ENCODE results near the gene THAP4.
"Not testable (repeated sequence)": the region's sequence is repeated elsewhere in the genome, so short reads cannot be mapped to it uniquely, and the experiment has no call there.

THAP4 gene

GRCh38 chr2:241577413-241578122 lies 59.4 kb downstream of the THAP4 start:
- no peak for DNase-seq

- DNase-seq, result no peak
Measured at GRCh38 chr2:241576293-241576654, 60.7 kb downstream of the THAP4 start.

GRCh38 chr2:241575624-241576292 lies 61.2 kb downstream of the THAP4 start:
- no peak for DNase-seq

- no peak for DNase-seq
Measured at GRCh38 chr2:241574911-241575623, 61.9 kb downstream of the THAP4 start.

GRCh38 chr2:241573741-241574140 lies 63.2 kb downstream of the THAP4 start:
- DNase-seq, result no peak

GRCh38 chr2:241572915-241573651 lies 63.9 kb downstream of the THAP4 start:
- DNase-seq, result not testable (repeated sequence)

GRCh38 chr2:241571821-241572620 lies 64.9 kb downstream of the THAP4 start:
- no peak for DNase-seq

GRCh38 chr2:241570961-241571581 lies 65.9 kb downstream of the THAP4 start:
- no peak for DNase-seq

- DNase-seq, result no peak
Measured at GRCh38 chr2:241569831-241570281, 67.1 kb downstream of the THAP4 start.

GRCh38 chr2:241568726-241569125 lies 68.2 kb downstream of the THAP4 start:
- DNase-seq, result no peak

GRCh38 chr2:241567776-241568175 lies 69.2 kb downstream of the THAP4 start:
- DNase-seq, result no peak

- DNase-seq, result not testable (repeated sequence)
Measured at GRCh38 chr2:241567266-241567665, 69.7 kb downstream of the THAP4 start.

GRCh38 chr2:241566468-241566867 lies 70.5 kb downstream of the THAP4 start:
- no peak for DNase-seq

GRCh38 chr2:241566021-241566420 lies 70.9 kb downstream of the THAP4 start:
- not testable (repeated sequence) for DNase-seq

GRCh38 chr2:241565411-241565810 lies 71.5 kb downstream of the THAP4 start:
- no peak for DNase-seq

GRCh38 chr2:241564596-241565410 lies 72.2 kb downstream of the THAP4 start:
- no peak for DNase-seq

GRCh38 chr2:241563981-241564595 lies 72.9 kb downstream of the THAP4 start:
- DNase-seq, result no peak

GRCh38 chr2:241563571-241563980 lies 73.4 kb downstream of the THAP4 start:
- DNase-seq, result no peak

GRCh38 chr2:241563031-241563507 lies 73.9 kb downstream of the THAP4 start:
- no peak for DNase-seq

- DNase-seq, result no peak
Measured at GRCh38 chr2:241562269-241562891, 74.6 kb downstream of the THAP4 start.

Data from NCI-H1417 treated with DMSO at 0.1 percent for 48 hours (cell line).